Panc1 (cell line): Measurements from ENCODE around the gene PPIP5K1. TPM values are rescaled to one million over a fixed set of nuclear protein-coding genes. Genes with fewer than 3 reads are reported as not detected.

Experiments used
- ATAC-seq: fragments of 200-7000 bp; cut with Tn5 transposase; 2 replicates; pipeline ENCODE4 v1.9.1; 2020; ENCODE audit warnings: mild to moderate bottlenecking, moderate library complexity
- BruUV-seq: library from RNA; stranded (reverse); fragments of 400-500 nt; replicated peaks from 2 replicates; lab custom pipeline; 2021; lab: Mats Ljungman, UMichigan
- CTCF ChIA-PET: fragments of 300-600 bp; sonication (Branson Sonifier 250); formaldehyde crosslinking; loops from one replicate; lab custom pipeline; 2022; ENCODE audit warnings: antibody characterized with exemption; lab: Charles Lee
- POLR2A ChIA-PET: fragments of 300-600 bp; sonication (Branson Sonifier 250); formaldehyde crosslinking; loops from one replicate; lab custom pipeline; 2022; ENCODE audit warnings: antibody characterized with exemption; lab: Charles Lee
- DNase-seq: peaks from one replicate; pipeline ENCODE4 v3.0.0-alpha.2; 2010; ENCODE audit warnings: low read depth, low spot score
- H3K27ac ChIP-seq: 2 replicates; pipeline ENCODE4 v1.5.1; 2011; ENCODE audit warnings: mild to moderate bottlenecking, low read length, inconsistent platforms
- H3K27me3 ChIP-seq: fragments of 200-500 bp; sonication (Bioruptor generic); 2 replicates; pipeline ENCODE4 v1.6.0; 2014; ENCODE audit warnings: low read length, inconsistent platforms; ENCODE audit not compliant: control insufficient read depth, insufficient read depth
- H3K36me3 ChIP-seq: fragments of 200-500 bp; sonication (Bioruptor generic); 2 replicates; pipeline ENCODE4 v1.5.1; 2014; ENCODE audit warnings: inconsistent platforms, mild to moderate bottlenecking, low read length, moderate library complexity; ENCODE audit not compliant: control insufficient read depth, insufficient read depth
- H3K4me1 ChIP-seq: 2 replicates; pipeline ENCODE4 v1.5.1; 2011; ENCODE audit warnings: inconsistent platforms, mild to moderate bottlenecking, low read length, moderate library complexity; ENCODE audit not compliant: control insufficient read depth, insufficient read depth
- H3K4me3 ChIP-seq, 2 experiments: 2 replicates each; pipeline ENCODE4 v1.5.1; 2011 to 2012; ENCODE audit warnings: low read depth in 2 of 2, low read length in 2 of 2, mild to moderate bottlenecking in 2 of 2, inconsistent platforms in 1 of 2, moderate library complexity in 1 of 2
- H3K9me3 ChIP-seq: fragments of 200-500 bp; sonication (Bioruptor generic); 2 replicates; pipeline ENCODE4 v1.5.1; 2014; ENCODE audit warnings: low read depth, mild to moderate bottlenecking, inconsistent platforms, low read length, moderate library complexity; ENCODE audit not compliant: control insufficient read depth, insufficient read depth
- CTCF ChIP-seq: fragments of 450-650 bp; IDR thresholded peaks from 2 replicates; pipeline ENCODE4 v1.5.1; 2017; ENCODE audit warnings: mild to moderate bottlenecking
- POLR2AphosphoS5 ChIP-seq: IDR thresholded peaks from 2 replicates; pipeline ENCODE4 v1.6.1; 2012; ENCODE audit warnings: mild to moderate bottlenecking, low read depth, low read length, moderate library complexity
- REST ChIP-seq, 2 experiments: IDR thresholded peaks; 2 replicates each; pipeline ENCODE4 v1.6.1; 2011 to 2012; ENCODE audit warnings: low read depth in 2 of 2, control low read depth in 1 of 2, low read length in 1 of 2, mild to moderate bottlenecking in 1 of 2, moderate library complexity in 1 of 2; ENCODE audit not compliant: insufficient read depth in 1 of 2
- SIN3A ChIP-seq: IDR thresholded peaks from 2 replicates; pipeline ENCODE4 v1.6.1; 2012; ENCODE audit warnings: low read depth, mild to moderate bottlenecking, low read length, moderate library complexity, borderline replicate concordance; ENCODE audit not compliant: insufficient read depth
- TCF7L2 ChIP-seq: IDR thresholded peaks from 2 replicates; pipeline ENCODE4 v1.6.1; 2011; ENCODE audit warnings: mild to moderate bottlenecking, low read depth, low read length, inconsistent platforms
- in situ Hi-C: cut with HindIII; loops from 2 replicates; pipeline ENCODE4 v1.10.0; 2016; ENCODE audit warnings: low sequenced_read_pairs, low pct_unique_long_range_greater_than_20kb
- intact Hi-C: fragments of 100-400 bp; cut with micrococcal nuclease; formaldehyde crosslinking; loops from one replicate; pipeline ENCODE4 v1.10.0; 2022; ENCODE audit not compliant: unreplicated experiment
- total RNA-seq: library from RNA; stranded (reverse); gene quantifications from one replicate; pipeline ENCODE4 v1.2.1, GENCODE V29; 2021; ENCODE audit not compliant: unreplicated experiment

The PPIP5K1 gene
- total RNA-seq, 1 experiment from 2014 or later: 56.6 TPM

GRCh38 chr15:43487271-43487895 is 102.6 kb downstream of the PPIP5K1 start:
- ATAC-seq (no peak), DNase-seq (no peak)
- H3K27ac ChIP-seq: no peak overlapping the region
- BruUV-seq: no TSS peak
- no peaks in the 10 kb centered on the region for H3K9me3 ChIP-seq
- no peak overlapping the region for H3K4me3 ChIP-seq
- CTCF ChIA-PET: no interaction called here
- no peak for TF ChIP-seq TCF7L2
- no peak for TF ChIP-seq REST (IDR thresholded peaks at IDR 0.05; ENCODE audit: insufficient read depth in 1 of 2, low read depth in 2 of 2, low read length in 1 of 2)
- no peak for TF ChIP-seq SIN3A
- no peak for TF ChIP-seq CTCF
- TF ChIP-seq POLR2AphosphoS5: no peak
- in situ Hi-C loops (no loop called here), intact Hi-C loops (no loop called here)
- H3K4me1 ChIP-seq: peaks cover 10% of the 10 kb centered on the region; the same call in 1 of the 2 replicates
- H3K36me3 ChIP-seq: peaks cover 19% of the 10 kb centered on the region
- H3K27me3 ChIP-seq: no peaks in the 10 kb centered on the region
- POLR2A ChIA-PET: interaction anchor here (0.5 to 0.7 kb wide), 4 partner anchors 8 to 258 kb away, joined by 3 to 4 read pairs (median 3); no protein-coding TSS in a partner anchor

DNA sequence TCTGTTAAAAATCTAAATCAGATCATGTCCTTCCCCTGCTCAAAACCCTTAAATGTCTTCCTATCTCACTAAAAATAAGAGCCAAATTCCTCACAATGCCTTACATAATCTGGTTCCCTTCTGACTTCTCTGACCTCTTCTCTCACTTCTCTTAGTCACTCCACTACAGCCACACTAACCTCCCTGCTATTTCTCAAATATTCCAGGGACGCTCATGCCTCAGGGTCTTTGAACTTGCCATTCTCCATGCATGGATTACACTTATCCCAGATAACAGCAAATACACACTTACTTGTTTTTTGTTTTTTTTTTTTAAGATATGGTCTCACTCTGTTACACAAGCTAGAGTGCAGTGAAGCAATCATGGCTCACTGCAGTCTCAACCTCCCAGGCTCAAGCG is 105.6 kb downstream of the PPIP5K1 start:
- BruUV-seq: no TSS peak
- ChIA-PET CTCF (no interaction called here), POLR2A (interaction anchor here (1.0 kb wide), 1 partner anchor 30 kb away, joined by 7 read pairs; no protein-coding TSS in a partner anchor)
- Histone ChIP-seq H3K4me1 (no peaks in the 10 kb centered on the region), H3K27me3 (no peaks in the 10 kb centered on the region), H3K4me3 (no peak overlapping the region), H3K27ac (no peak overlapping the region), H3K36me3 (peaks cover 10% of the 10 kb centered on the region), H3K9me3 (no peaks in the 10 kb centered on the region)
- in situ Hi-C loops (no loop called here), intact Hi-C loops (no loop called here)
- TF ChIP-seq SIN3A: no peak
- TF ChIP-seq TCF7L2: no peak
- no peak for TF ChIP-seq REST (IDR thresholded peaks at IDR 0.05; ENCODE audit: insufficient read depth in 1 of 2, low read depth in 2 of 2, low read length in 1 of 2)
- TF ChIP-seq CTCF: no peak
- TF ChIP-seq POLR2AphosphoS5: no peak
- DNase-seq (no peak), ATAC-seq (no peak)
